K562 (cell line): ENCODE measurements around the gene MAN2B1. TPM values are rescaled to one million over a fixed set of nuclear protein-coding genes. Genes with fewer than 3 reads are reported as not detected.

Source experiments
- ATAC-seq: fragments of 200-7000 bp; cut with Tn5 transposase; 3 replicates; pipeline ENCODE4 v1.9.1; 2020; ENCODE audit warnings: moderate library complexity
- BruUV-seq: library from RNA; stranded (reverse); fragments of 400-500 nt; replicated peaks from 2 replicates; lab custom pipeline; 2021; lab: Mats Ljungman, UMichigan
- CTCF ChIA-PET: fragments of 300-600 bp; formaldehyde crosslinking; extraction: SDS; loops from one replicate; lab custom pipeline; 2021; ENCODE audit warnings: low intra/inter-chr PET ratio; lab: Yijun Ruan, JAX
- POLR2A ChIA-PET: fragments of 300-600, 350-650 bp; sonication (Branson Sonifier 250); formaldehyde crosslinking; extraction: SDS; loops from one replicate; lab custom pipeline; 2021; ENCODE audit warnings: antibody characterized with exemption, inconsistent platforms; lab: Yijun Ruan, JAX
- DNase-seq, 4 experiments: peaks; one replicate each; pipeline versions ENCODE4 v3.0.0 to v3.0.0-alpha.2; 2011 to 2018; ENCODE audit warnings: low spot score in 3 of 4, mixed read lengths in 3 of 4; ENCODE audit errors: extremely low read depth in 1 of 4
- FAIRE-seq: peaks from 2 replicates; lab custom pipeline; 2011; peaks lifted over from hg19 to GRCh38; lab: Jason Lieb, UNC
- H2AFZ ChIP-seq: 2 replicates; pipeline ENCODE4 v1.6.0; 2011; ENCODE audit warnings: low read depth, low read length, control low read depth, inconsistent platforms
- H3K27ac ChIP-seq: fragments of 200-600 bp; 3 replicates; pipeline ENCODE4 v1.8.0; 2011; ENCODE audit warnings: low read depth, mild to moderate bottlenecking, control low read depth, inconsistent platforms, low read length, moderate library complexity, mixed read lengths; ENCODE audit errors: extremely low read depth
- H3K27me3 ChIP-seq, 2 experiments: fragments of 300-600 bp in 1 of 2; 2 replicates in 1 of 2; 3 replicates in 1 of 2; pipeline versions ENCODE4 v1.6.0 to v1.8.0; 2011; ENCODE audit warnings: inconsistent platforms in 2 of 2, low read length in 2 of 2, mild to moderate bottlenecking in 1 of 2, mixed read lengths in 1 of 2, moderate library complexity in 1 of 2; ENCODE audit not compliant: control insufficient read depth in 2 of 2, insufficient read depth in 2 of 2
- H3K36me3 ChIP-seq: fragments of 300-600 bp; 3 replicates; pipeline ENCODE4 v1.8.0; 2011; ENCODE audit warnings: mild to moderate bottlenecking, low read length, inconsistent platforms; ENCODE audit not compliant: control insufficient read depth, insufficient read depth
- H3K4me1 ChIP-seq, 2 experiments: fragments of 200-600 bp in 1 of 2; replicated peaks in 1 of 2; 2 replicates in 1 of 2; 3 replicates in 1 of 2; pipeline versions ENCODE4 v1.5.1 to v1.8.0; 2011; ENCODE audit warnings: inconsistent platforms in 2 of 2, low read length in 2 of 2, mild to moderate bottlenecking in 1 of 2, mixed read lengths in 1 of 2, moderate library complexity in 1 of 2; ENCODE audit not compliant: control insufficient read depth in 2 of 2, insufficient read depth in 2 of 2
- H3K4me2 ChIP-seq: 2 replicates; pipeline ENCODE4 v1.6.1; 2011; ENCODE audit warnings: low read length, control low read depth, inconsistent platforms, mixed read lengths; ENCODE audit not compliant: insufficient read depth
- H3K4me3 ChIP-seq: fragments of 200-600 bp; sonication (generic), shearing (Covaris generic); 2 replicates; pipeline ENCODE4 v1.5.1; 2016; ENCODE audit warnings: control low read depth, inconsistent platforms
- H3K79me2 ChIP-seq: fragments of 200-600 bp; 3 replicates; pipeline ENCODE4 v1.8.0; 2011; ENCODE audit warnings: low read length, inconsistent platforms; ENCODE audit not compliant: control insufficient read depth, insufficient read depth
- H3K9ac ChIP-seq, 2 experiments: 2 replicates each; pipeline versions ENCODE4 v1.6.0 to v1.6.1; 2011; ENCODE audit warnings: low read depth in 2 of 2, low read length in 2 of 2, control low read depth in 1 of 2, inconsistent platforms in 1 of 2, mild to moderate bottlenecking in 1 of 2, mixed read lengths in 1 of 2; ENCODE audit not compliant: insufficient read depth in 1 of 2
- H3K9me1 ChIP-seq: one replicate; pipeline ENCODE4 v1.6.0; 2011; ENCODE audit warnings: inconsistent platforms, mild to moderate bottlenecking, low read length, moderate library complexity; ENCODE audit not compliant: control insufficient read depth, insufficient read depth
- H3K9me3 ChIP-seq: replicated peaks from 2 replicates; pipeline ENCODE4 v1.5.1; 2011; ENCODE audit warnings: low read depth, low read length, inconsistent platforms; ENCODE audit not compliant: control insufficient read depth, insufficient read depth
- H4K20me1 ChIP-seq: replicated peaks from 2 replicates; pipeline ENCODE4 v1.6.1; 2011; ENCODE audit warnings: low read length, inconsistent platforms, mixed read lengths; ENCODE audit not compliant: control insufficient read depth, insufficient read depth
- MIER1 ChIP-seq: fragments of 450-650 bp; IDR thresholded peaks from 2 replicates; pipeline ENCODE4 v1.6.1; 2016; ENCODE audit warnings: antibody characterized with exemption, mild to moderate bottlenecking, low read depth
- TFAM ChIP-seq: fragments of 250-450 bp; sonication (Bioruptor Pico); conservative IDR thresholded peaks from 2 replicates; pipeline ENCODE4 v1.5.0; 2021; ENCODE audit warnings: mild to moderate bottlenecking, moderate library complexity
- ZKSCAN3 ChIP-seq: fragments of 250-450 bp; sonication (Bioruptor Pico); IDR thresholded peaks from 2 replicates; pipeline ENCODE4 v1.4.0; 2020
- ZNF121 ChIP-seq: sonication (generic); formaldehyde crosslinking; conservative IDR thresholded peaks from 2 replicates; pipeline ENCODE4 v1.8.0; 2022; ENCODE audit warnings: missing genetic modification reagents
- ZNF76 ChIP-seq: fragments of 250-450 bp; sonication (Bioruptor Pico); IDR thresholded peaks from 2 replicates; pipeline ENCODE4 v1.4.0; 2020; ENCODE audit warnings: mild to moderate bottlenecking, moderate library complexity, borderline replicate concordance
- WGBS: fragments of 100-300 bp; shearing (Covaris generic); methylation state at CpG from one replicate; pipeline ENCODE4 v1.1.6; 2016; ENCODE audit warnings: low coverage, mixed read lengths; ENCODE audit not compliant: insufficient coverage; ENCODE audit errors: missing lambda C conversion rate; 5-methylcytosine and 5-hydroxymethylcytosine counted together
- in situ Hi-C: fragments of 300-500 bp; cut with MboI; formaldehyde crosslinking; loops from 4 replicates; pipeline ENCODE4 v1.15.0; 2018; ENCODE audit warnings: inconsistent platforms, mixed read lengths
- intact Hi-C: fragments of 100-400 bp; cut with micrococcal nuclease; formaldehyde crosslinking; loops from 2 replicates; pipeline ENCODE4 v1.14.2; 2022
- polyA plus RNA-seq, 8 experiments: library from polyadenylated mRNA; depleted of rRNA in 4 of 8; stranded (reverse) in 5 of 8; unstranded in 3 of 8; fragments of >200 nt; fragmentation: Nextera tagmentation in 2 of 8; fragmentation: Illumina TruSeq in 1 of 8; extraction: Ambion mirVana in 2 of 8; extraction: Trizol in 1 of 8; gene quantifications; 2 replicates each; pipeline versions ENCODE4 v1.2.1 to v1.2.3, GENCODE V29; 2011 to 2014; ENCODE audit warnings: inconsistent platforms in 1 of 8, missing spikeins in 1 of 8
- total RNA-seq, 7 experiments: library from RNA; depleted of rRNA in 6 of 7; stranded (reverse); fragments of >200 nt in 6 of 7; fragmentation: Illumina TruSeq in 2 of 7; extraction: Trizol in 2 of 7; gene quantifications; 2 replicates each; pipeline versions ENCODE4 v1.2.1 to v1.2.3, GENCODE V29; 2011 to 2021; ENCODE audit warnings: low replicate concordance in 1 of 7
- TF ChIP-seq, protein P1 (sequence below): fragments of 250-450 bp; sonication (Bioruptor Pico); IDR thresholded peaks from 2 replicates; pipeline ENCODE4 v1.8.0; 2022; ENCODE audit warnings: moderate library complexity, mild to moderate bottlenecking, inconsistent platforms
- TF ChIP-seq, protein P2 (sequence below): fragments of 450-650 bp; IDR thresholded peaks from 2 replicates; pipeline ENCODE4 v1.7.0; 2016; ENCODE audit warnings: borderline replicate concordance
- TF ChIP-seq, protein P3 (sequence below): fragments of 450-650 bp; formaldehyde crosslinking; IDR thresholded peaks from 2 replicates; pipeline ENCODE4 v1.4.0; 2022; ENCODE audit warnings: mild to moderate bottlenecking, moderate library complexity

Gene MAN2B1
- total and polyA plus RNA-seq, 9 of the 15 experiments (the other 6 are each of a cell fraction or from before 2014, with no cell fraction given), result 0.59 to 33.8 (median 11.4) TPM

DNA sequence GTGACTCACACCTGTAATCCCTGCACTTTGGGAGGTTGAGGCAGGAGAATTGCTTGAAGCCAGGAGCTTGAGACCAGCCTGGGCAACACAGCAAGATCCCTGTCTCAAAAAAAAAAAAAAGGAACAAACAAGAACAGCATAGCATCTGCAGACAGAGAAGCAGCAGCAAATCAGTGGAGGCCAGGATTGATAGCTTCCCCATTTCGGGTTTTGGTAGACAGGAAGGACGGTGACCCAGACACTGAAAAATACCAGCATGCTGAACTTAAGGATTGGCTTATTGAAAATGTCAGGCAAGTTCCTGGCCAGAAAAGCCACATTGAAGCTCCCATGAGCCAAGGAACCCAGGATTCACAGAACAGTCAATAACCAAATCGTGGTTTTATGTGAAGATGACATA lies 58.9 kb downstream of the MAN2B1 start:
- intact Hi-C loops, result no loop called here
- Histone ChIP-seq H3K79me2 (peaks cover 32% of the 10 kb centered on the region), H3K36me3 (peaks cover 15% of the 10 kb centered on the region; the same call in 2 of the 3 replicates), H3K9me3 (no peaks in the 10 kb centered on the region), H3K27me3 (no peaks in the 10 kb centered on the region), H3K9me1 (no peaks in the 10 kb centered on the region), H2AFZ (no peak overlapping the region), H3K4me2 (no peak overlapping the region), H3K4me3 (no peak overlapping the region), H3K27ac (no peak overlapping the region), H3K4me1 (peaks cover 0 to 7% of the 10 kb centered on the region in 2 experiments; a peak in 3 of 5 replicates), H4K20me1 (no peaks in the 10 kb centered on the region), H3K9ac (no peak overlapping the region)
- in situ Hi-C loops, result no loop called here
- ATAC-seq, result no peak
- CTCF ChIA-PET, result no interaction called here
- TF ChIP-seq, protein P1, sequence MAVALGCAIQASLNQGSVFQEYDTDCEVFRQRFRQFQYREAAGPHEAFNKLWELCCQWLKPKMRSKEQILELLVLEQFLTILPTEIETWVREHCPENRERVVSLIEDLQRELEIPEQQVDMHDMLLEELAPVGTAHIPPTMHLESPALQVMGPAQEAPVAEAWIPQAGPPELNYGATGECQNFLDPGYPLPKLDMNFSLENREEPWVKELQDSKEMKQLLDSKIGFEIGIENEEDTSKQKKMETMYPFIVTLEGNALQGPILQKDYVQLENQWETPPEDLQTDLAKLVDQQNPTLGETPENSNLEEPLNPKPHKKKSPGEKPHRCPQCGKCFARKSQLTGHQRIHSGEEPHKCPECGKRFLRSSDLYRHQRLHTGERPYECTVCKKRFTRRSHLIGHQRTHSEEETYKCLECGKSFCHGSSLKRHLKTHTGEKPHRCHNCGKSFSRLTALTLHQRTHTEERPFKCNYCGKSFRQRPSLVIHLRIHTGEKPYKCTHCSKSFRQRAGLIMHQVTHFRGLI (CRISPR knock-in tag), result no peak
- TF ChIP-seq TFAM (CRISPR knock-in tag) (no peak), ZNF121 (peak; percentile 66), ZKSCAN3 (CRISPR knock-in tag) (no peak)
- FAIRE-seq, result no peak
- no peak for DNase-seq
- 73% methylated on average over 3 of the region's 3 CpGs for WGBS
- no TSS peak for BruUV-seq
- POLR2A ChIA-PET, result interaction anchor here (0.6 to 0.7 kb wide), 2 partner anchors 25 to 310 kb away, joined by 3 read pairs; no protein-coding TSS in a partner anchor

DNA sequence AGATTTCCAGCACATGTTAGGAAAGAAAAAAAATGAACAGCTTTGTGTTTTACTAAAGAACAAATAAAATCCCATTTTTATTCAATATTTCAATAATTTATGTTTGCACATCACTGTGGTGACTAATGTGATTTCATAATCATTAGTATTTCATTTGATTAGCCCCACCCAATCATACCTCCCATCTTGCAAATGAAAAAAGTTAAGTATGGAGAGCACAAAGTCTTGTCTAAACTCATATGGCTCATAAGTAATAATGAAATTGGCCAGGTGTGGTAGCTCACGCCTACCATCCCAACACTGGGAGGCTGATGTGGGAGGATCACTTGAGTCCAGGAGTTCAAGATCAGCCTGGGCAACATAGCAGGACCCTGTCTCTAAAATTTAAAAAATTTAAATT lies 59.7 kb downstream of the MAN2B1 start:
- Histone ChIP-seq H3K27ac (no peak overlapping the region), H3K9ac (no peak overlapping the region), H3K4me3 (no peak overlapping the region), H3K36me3 (peaks cover 14% of the 10 kb centered on the region; the same call in 2 of the 3 replicates), H3K79me2 (peaks cover 24% of the 10 kb centered on the region), H3K9me3 (no peaks in the 10 kb centered on the region), H4K20me1 (no peaks in the 10 kb centered on the region), H3K27me3 (no peaks in the 10 kb centered on the region), H3K4me2 (no peak overlapping the region), H2AFZ (no peak overlapping the region), H3K4me1 (peaks cover 0 to 7% of the 10 kb centered on the region in 2 experiments; a peak in 2 of 5 replicates), H3K9me1 (no peaks in the 10 kb centered on the region)
- 93% methylated on average over 1 of the region's 1 CpG for WGBS
- intact Hi-C loops, result no loop called here
- DNase-seq (no peak), FAIRE-seq (no peak), ATAC-seq (no peak)
- no TSS peak for BruUV-seq
- in situ Hi-C loops, result no loop called here
- POLR2A ChIA-PET, result no interaction called here
- CTCF ChIA-PET, result interaction anchor here (0.5 kb wide), 1 partner anchor 336 kb away, joined by 3 read pairs; no protein-coding TSS in a partner anchor
- TF ChIP-seq MIER1, result no peak
- TF ChIP-seq, protein P2, sequence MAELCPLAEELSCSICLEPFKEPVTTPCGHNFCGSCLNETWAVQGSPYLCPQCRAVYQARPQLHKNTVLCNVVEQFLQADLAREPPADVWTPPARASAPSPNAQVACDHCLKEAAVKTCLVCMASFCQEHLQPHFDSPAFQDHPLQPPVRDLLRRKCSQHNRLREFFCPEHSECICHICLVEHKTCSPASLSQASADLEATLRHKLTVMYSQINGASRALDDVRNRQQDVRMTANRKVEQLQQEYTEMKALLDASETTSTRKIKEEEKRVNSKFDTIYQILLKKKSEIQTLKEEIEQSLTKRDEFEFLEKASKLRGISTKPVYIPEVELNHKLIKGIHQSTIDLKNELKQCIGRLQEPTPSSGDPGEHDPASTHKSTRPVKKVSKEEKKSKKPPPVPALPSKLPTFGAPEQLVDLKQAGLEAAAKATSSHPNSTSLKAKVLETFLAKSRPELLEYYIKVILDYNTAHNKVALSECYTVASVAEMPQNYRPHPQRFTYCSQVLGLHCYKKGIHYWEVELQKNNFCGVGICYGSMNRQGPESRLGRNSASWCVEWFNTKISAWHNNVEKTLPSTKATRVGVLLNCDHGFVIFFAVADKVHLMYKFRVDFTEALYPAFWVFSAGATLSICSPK, result no peak
- TF ChIP-seq ZNF76 (CRISPR knock-in tag), result no peak
- TF ChIP-seq, protein P3, sequence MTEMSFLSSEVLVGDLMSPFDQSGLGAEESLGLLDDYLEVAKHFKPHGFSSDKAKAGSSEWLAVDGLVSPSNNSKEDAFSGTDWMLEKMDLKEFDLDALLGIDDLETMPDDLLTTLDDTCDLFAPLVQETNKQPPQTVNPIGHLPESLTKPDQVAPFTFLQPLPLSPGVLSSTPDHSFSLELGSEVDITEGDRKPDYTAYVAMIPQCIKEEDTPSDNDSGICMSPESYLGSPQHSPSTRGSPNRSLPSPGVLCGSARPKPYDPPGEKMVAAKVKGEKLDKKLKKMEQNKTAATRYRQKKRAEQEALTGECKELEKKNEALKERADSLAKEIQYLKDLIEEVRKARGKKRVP (CRISPR knock-in tag), result no peak
